ENCODE results near the gene AOX1.
"Not testable (repeated sequence)": the region's sequence is repeated elsewhere in the genome, so short reads cannot be mapped to it uniquely, and the experiment has no call there.

Gene AOX1

DNA sequence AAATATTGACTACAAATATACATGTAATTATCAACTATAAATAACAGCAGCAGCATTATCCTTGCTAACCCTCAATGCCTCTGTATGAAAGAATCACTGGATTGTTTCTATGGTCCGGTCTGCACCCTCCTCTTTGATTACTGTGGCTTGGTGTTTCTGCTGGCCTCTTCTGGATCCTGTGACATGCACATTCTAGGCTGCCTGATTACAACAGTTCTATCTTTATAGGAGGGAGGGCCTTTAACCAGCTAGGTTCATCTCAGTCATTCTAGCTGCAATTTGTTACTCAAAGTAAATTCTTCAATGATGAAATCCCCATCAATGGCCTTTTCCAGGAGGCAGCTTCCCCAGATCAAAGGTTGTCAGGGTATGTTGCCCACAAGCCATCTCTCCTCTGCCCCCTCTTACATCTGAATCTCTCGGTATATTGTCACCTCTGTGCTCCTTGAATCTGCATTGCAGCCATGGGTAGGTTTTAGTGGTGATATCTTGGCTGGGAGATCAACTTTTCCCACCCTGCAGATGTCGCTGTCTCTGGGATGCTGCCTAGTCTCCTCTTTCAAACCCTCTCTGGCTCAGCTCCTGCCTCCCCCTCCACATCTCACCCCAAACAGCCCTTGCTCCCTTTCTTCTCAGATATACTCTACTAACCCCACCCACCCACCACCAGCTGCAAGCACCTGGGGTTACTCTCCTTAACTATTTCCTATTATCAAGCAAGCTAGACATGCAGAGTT, 119.7 kb downstream of the AOX1 start:
- DNase-seq, result no peak

DNA sequence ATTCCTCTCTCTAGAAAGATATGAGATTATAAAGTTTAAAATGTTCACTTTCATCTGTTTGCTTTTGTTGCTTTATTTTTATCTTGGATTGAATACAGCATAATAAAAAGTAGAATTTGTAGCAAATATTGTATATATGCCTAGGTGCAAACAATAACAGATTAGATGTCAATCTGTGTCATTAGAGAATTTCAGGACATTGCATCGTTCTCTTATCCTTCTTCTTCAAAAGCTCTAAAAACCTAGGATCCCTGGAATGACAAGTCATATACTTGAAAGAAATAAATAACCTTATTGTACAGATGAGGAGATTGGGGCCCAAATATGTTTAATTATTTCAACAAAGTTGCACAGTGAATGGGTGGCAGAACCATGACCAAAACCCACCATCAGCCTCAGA, 123.1 kb downstream of the AOX1 start:
- DNase-seq, result no peak

DNA sequence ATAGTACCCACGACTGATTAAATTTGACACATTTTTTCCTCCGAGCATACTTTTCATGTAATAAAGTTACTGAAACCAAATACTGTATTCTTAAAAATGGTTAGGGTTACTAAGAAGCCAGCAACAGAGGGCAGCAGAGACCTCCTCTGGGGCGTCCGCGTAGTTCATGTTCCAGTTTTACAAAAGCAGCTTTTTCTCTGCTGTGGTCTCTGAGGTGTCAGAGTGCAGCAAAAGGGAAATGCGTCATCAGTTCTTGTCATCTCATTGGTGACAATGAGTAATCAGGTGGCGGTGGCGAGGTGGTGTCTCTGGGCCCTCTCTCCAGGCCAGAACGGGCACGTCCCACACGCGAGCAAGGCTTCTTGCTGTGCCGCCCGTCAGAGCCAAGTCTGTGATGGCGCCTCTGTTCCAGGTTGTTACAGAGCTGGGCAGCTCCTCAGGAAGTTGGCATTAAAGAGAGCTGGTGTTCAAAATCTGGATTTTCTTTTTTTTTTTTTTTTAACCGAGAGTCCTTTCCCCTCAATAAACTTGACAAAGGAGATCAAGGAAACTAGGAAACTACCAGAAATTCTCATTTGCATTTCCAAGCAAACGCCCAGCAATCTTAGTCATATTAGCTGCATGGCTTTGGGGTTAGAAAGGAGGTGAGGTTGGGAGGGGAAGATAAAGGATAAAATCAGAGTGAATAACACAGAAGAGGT, 127.3 kb downstream of the AOX1 start:
- peak; percentile 93 for DNase-seq

DNA sequence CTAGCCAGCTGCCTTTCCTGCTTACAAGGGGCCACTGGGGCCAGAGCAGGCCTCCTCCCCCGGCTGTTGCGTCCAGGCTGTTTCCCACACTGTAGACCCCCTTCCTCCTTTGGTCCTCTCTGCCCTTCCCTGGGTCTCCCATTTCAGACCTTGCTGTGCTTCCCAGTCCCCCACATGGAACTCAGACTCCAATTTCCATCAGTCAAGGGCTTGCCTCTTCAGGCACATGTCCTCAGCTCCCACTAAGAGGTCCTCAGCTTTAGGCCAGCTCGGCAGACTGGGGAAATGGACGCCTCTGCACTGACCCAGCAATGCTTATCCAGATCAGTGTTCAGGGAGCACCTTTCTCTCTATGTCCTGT, 127.9 kb downstream of the AOX1 start:
- no peak for DNase-seq

DNA sequence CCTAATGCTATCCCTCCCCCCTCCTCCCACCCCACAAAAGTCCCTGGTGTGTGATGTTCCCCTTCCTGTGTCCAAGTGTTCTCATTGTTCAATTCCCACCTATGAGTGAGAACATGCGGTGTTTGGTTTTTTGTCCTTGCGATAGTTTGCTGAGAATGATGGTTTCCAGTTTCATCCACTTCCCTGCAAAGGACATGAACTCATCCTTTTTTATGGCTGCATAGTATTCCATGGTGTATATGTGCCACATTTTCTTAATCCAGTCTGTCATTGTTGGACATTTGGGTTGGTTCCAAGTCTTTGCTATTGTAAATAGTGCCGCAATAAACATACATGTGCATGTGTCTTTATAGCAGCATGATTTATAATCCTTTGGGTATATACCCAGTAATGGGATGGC, 129.2 kb downstream of the AOX1 start:
- not testable (repeated sequence) for DNase-seq

DNA sequence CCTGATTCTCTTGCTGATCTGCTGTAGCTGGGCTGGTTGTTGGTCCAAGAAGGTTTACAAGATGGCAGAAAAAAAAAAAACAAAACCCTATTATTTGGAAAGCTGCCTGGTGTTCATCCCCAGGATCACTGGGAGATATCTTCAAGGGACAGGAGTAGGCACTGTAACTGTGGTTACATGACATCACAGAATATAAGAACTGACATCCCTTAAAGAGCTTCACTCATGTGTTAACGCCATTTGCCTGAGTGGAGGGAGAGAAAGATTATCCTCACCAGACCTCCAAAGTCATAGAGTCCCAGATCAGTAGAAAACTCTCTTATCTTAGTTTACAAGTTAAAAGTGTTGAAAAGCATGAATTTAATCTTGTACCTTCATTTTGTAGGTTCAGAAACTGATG, 130.6 kb downstream of the AOX1 start:
- no peak for DNase-seq
